GM12874 (cell line): Measurements from ENCODE around the gene HK2.

Experiments
- CTCF ChIP-seq: IDR thresholded peaks from 2 replicates; pipeline ENCODE4 v1.5.1; 2011; ENCODE audit warnings: low read depth, mild to moderate bottlenecking, control low read depth, low read length, moderate library complexity; ENCODE audit not compliant: insufficient read depth

Gene HK2

GRCh38 chr2:74906395-74906794 lies 72.5 kb downstream of the HK2 start:
- TF ChIP-seq CTCF = no peak

- no peak for TF ChIP-seq CTCF
These were observed 75.0 kb downstream of the HK2 start for GRCh38 chr2:74908748-74909444.

- no peak for TF ChIP-seq CTCF
These were observed 76.3 kb downstream of the HK2 start for GRCh38 chr2:74910245-74910644.

- TF ChIP-seq CTCF = no peak
These were observed 77.1 kb downstream of the HK2 start for GRCh38 chr2:74911061-74911460.

GRCh38 chr2:74915743-74916142 lies 81.8 kb downstream of the HK2 start:
- no peak for TF ChIP-seq CTCF

GRCh38 chr2:74916394-74916793 lies 82.5 kb downstream of the HK2 start:
- TF ChIP-seq CTCF = no peak

- no peak for TF ChIP-seq CTCF
These were observed 84.0 kb downstream of the HK2 start for GRCh38 chr2:74917702-74918619.
